Stimulated activated naive B cell treated with anti-CD40 and anti-IgM and Interleukin-4, amounts not matched to agents 10 μg/mL and 1 μg/mL and 100 μg/mL, for 72 hours (primary cell): Measurements from ENCODE around the gene DPM2.

ENCODE experiments used
- ATAC-seq, 2 donors: fragments of 150-1000 bp; cut with Tn5 transposase; replicated peaks; 2 replicates each; pipeline ENCODE4 v1.10.0; 2021; ENCODE audit warnings: moderate library complexity in 1 of 2
- DNase-seq: peaks from one replicate; pipeline ENCODE4 v3.0.0; 2021
- H3K27ac Mint-ChIP-seq: one replicate; pipeline ENCODE4 v1.8.0; 2022; ENCODE audit warnings: mild to moderate bottlenecking, mixed read lengths
- H3K27me3 Mint-ChIP-seq, 2 donors: one replicate each; pipeline ENCODE4 v1.8.0; 2022; ENCODE audit warnings: mixed read lengths in 2 of 2
- H3K36me3 Mint-ChIP-seq, 2 donors: one replicate each; pipeline ENCODE4 v1.8.0; 2022; ENCODE audit warnings: mixed read lengths in 2 of 2, mild to moderate bottlenecking in 1 of 2
- H3K4me1 Mint-ChIP-seq, 2 donors: one replicate each; pipeline ENCODE4 v1.8.0; 2022; ENCODE audit warnings: mixed read lengths in 2 of 2, mild to moderate bottlenecking in 1 of 2
- H3K4me3 Mint-ChIP-seq, 2 donors: one replicate each; pipeline ENCODE4 v1.8.0; 2022; ENCODE audit warnings: mild to moderate bottlenecking in 2 of 2, mixed read lengths in 2 of 2, moderate library complexity in 1 of 2
- H3K9me3 Mint-ChIP-seq, 2 donors: one replicate each; pipeline ENCODE4 v1.8.0; 2022; ENCODE audit warnings: mixed read lengths in 2 of 2, mild to moderate bottlenecking in 1 of 2

Gene DPM2

DNA sequence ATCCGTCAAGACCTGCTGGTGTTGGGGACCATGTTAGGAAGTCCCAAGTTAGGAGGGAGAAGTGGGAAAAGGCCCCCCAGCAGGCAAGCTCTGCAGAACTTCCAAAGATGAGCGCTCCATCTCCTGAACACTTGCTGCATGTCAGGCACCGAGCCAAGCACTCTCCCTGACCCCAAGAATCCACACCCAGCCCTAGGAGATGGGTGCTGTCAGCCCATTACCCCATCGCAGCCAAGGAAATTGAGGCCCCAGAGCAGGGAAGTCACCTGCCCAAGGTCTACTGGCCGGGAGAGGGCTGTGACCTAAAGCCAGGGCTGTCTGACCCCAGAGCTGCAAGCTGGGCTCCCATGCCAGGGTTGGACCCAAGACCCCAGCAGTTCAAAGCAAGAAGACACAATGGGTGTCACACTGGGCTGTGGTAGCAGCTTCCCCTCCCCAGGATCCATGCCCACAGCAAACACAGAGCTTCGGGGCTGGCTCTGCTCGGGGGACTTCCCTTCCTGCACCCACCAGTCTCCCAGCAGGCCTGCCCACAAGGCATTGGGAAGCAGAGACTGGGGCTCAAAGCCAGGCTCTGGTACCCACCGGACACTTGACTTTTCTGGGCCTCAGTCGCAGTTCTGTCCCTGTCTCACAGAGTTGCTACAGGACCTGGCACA, 29.6 kb upstream of the DPM2 start:
- DNase-seq (no peak), ATAC-seq (no peak)
- peaks cover 7 to 32% of the 10 kb centered on the region in 2 donors for H3K36me3 Mint-ChIP-seq
- no peaks in the 10 kb centered on the region for H3K27me3 Mint-ChIP-seq
- H3K4me3 Mint-ChIP-seq, result peak overlapping the region; percentile 7 to 17
- H3K27ac Mint-ChIP-seq, result peak overlapping the region; percentile 95
- H3K4me1 Mint-ChIP-seq, result peaks cover 70 to 90% of the 10 kb centered on the region in 2 donors
- H3K9me3 Mint-ChIP-seq, result no peaks in the 10 kb centered on the region

DNA sequence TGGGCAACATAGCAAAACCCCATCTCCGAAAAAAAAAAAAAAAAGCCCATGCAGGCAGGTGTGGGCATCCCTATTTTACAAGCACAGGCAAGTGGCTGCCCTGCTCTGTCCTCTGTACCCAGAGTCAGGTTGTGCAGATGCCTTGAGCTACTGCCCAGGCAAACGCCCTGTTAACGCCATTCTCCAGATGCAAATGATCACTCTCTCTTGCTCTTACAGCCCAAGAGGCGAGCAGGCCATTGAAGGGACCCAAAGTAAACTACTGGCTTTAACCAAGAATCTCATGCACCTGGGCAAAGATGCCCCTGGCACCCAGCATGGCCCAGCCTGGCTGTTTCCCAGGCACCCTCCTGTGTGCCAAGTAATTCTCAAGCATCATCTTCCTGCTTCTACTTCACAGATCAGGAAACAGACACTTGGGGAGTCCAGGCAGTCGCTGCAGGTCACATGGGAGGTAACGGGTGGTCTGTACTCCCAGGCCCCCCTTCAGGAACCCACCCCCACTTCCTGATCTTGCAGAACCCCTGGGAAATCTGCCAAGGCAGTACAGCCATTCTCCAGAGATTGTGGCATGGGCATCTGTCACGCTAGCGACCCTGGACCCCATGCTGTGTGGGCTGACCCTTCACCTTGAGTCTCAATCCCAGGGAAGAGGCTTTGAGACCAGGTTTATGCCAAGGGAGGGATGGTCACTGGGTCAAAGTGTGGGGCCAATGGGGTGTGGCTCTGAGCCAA, 28.9 kb upstream of the DPM2 start:
- ATAC-seq, result no peak
- no peak for DNase-seq
- H3K4me1 Mint-ChIP-seq, result peaks cover 67 to 90% of the 10 kb centered on the region in 2 donors
- no peaks in the 10 kb centered on the region for H3K9me3 Mint-ChIP-seq
- H3K36me3 Mint-ChIP-seq, result peaks cover 8 to 31% of the 10 kb centered on the region in 2 donors
- H3K27me3 Mint-ChIP-seq, result no peaks in the 10 kb centered on the region
- no peak overlapping the region for H3K27ac Mint-ChIP-seq
- H3K4me3 Mint-ChIP-seq, result peak overlapping the region in 1 of 2 donors; percentile 7

DNA sequence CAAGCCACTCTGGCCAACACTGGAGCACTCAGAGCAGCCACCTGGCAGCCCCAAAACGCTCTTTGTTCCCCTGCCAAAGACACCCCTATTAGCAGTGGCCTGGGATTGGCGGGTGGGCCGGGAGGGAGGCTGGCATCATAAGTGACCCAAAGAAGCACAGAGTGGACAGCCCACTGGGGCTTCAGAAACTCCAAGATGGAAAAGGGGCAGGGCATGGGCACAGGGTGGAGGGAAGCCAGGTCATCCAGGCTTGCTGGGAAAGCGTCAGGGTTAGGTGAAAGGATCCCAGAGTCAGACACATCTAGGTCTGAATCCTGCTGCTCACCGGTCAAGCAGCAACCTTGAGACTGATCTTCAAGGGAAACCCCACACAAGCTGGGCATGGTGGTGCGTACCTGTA, 28.3 kb upstream of the DPM2 start:
- DNase-seq (no peak), ATAC-seq (no peak)
- H3K4me3 Mint-ChIP-seq, result no peak overlapping the region
- H3K4me1 Mint-ChIP-seq, result peaks cover 68 to 90% of the 10 kb centered on the region in 2 donors
- no peak overlapping the region for H3K27ac Mint-ChIP-seq
- H3K36me3 Mint-ChIP-seq, result peaks cover 11 to 38% of the 10 kb centered on the region in 2 donors
- H3K27me3 Mint-ChIP-seq, result no peaks in the 10 kb centered on the region
- no peaks in the 10 kb centered on the region for H3K9me3 Mint-ChIP-seq

DNA sequence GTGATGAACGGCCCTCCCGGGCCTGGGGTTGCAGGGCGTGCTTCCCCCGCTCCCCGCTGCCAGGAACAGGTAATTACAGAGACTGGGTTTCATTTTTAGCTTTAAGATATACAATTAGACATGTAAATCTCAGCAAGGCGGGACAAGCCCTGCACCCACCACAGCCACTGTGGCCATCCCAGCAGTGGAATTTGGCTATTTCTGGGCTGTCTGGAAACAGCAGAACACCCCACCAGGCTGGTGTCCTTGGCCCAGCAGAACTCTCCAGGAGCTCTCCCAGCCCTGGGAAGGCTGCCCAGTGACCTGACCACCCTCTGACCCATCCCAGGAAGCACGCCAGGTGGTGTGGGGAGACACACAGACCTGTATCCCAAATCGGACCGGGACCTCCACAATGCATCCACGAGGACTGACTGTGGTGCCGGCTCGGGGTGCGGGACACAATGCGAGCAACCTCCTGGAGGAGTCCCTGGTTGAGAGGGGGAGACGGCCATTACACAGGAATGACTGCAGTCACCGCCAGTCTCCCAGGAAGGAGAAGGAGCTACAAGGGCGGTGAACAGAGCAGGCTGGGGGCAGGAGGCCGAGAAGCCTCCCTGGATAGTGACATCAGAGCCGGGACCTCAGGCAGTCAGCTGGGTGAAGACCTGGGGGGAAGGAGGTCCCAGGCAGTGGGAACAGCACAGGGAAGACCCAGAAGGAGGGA, 25.9 kb upstream of the DPM2 start:
- Mint-ChIP-seq H3K4me1 (peaks cover 60 to 90% of the 10 kb centered on the region in 2 donors), H3K9me3 (peaks cover 2 to 4% of the 10 kb centered on the region in 2 donors), H3K27ac (peak overlapping the region; percentile 81), H3K27me3 (no peaks in the 10 kb centered on the region), H3K4me3 (peak overlapping the region in 1 of 2 donors; percentile 6), H3K36me3 (peaks cover 20 to 41% of the 10 kb centered on the region in 2 donors)
- DNase-seq (no peak), ATAC-seq (no peak)

DNA sequence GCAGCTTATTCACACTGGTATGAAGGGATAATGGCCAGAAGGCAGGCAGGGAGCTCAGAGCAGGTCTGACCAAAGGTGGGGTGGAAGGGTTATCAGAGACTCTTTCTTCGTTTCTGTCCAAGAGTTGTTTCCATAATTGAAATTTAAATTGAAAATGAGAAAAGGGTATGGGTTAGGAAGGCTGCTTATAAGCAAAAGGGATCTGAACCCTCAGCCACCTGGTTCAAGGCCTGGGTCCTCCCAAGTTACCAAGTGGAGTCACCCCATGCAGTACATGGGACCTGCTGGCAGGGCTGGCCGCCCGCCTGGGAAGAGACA, 25.3 kb upstream of the DPM2 start:
- H3K4me1 Mint-ChIP-seq, result peaks cover 54 to 85% of the 10 kb centered on the region in 2 donors
- H3K36me3 Mint-ChIP-seq, result peaks cover 21 to 40% of the 10 kb centered on the region in 2 donors
- ATAC-seq, result no peak
- H3K27ac Mint-ChIP-seq, result peak overlapping the region; percentile 81
- no peak for DNase-seq
- H3K4me3 Mint-ChIP-seq, result no peak overlapping the region
- H3K27me3 Mint-ChIP-seq, result no peaks in the 10 kb centered on the region
- peaks cover 2 to 4% of the 10 kb centered on the region in 2 donors for H3K9me3 Mint-ChIP-seq

DNA sequence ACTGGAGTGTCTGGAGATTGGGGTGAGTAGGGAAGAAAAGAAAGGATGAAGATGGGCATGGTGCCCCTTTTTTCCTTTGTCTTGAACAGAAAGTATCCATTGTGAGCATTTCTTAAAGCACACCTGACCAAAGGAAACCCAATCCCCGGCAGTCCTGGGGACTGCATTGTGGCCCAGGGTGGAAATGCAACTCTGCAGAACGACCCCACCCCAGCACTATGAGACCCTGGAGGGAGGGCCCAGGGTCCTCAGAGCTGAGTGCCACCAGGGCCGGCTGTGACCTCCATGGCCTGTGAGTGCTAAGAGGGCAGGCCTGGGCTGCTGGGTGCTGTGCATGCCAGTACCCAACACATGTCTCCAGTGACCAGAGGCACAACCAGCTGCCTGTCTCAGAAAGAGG, 24.6 kb upstream of the DPM2 start:
- no peak overlapping the region for H3K27ac Mint-ChIP-seq

DNA sequence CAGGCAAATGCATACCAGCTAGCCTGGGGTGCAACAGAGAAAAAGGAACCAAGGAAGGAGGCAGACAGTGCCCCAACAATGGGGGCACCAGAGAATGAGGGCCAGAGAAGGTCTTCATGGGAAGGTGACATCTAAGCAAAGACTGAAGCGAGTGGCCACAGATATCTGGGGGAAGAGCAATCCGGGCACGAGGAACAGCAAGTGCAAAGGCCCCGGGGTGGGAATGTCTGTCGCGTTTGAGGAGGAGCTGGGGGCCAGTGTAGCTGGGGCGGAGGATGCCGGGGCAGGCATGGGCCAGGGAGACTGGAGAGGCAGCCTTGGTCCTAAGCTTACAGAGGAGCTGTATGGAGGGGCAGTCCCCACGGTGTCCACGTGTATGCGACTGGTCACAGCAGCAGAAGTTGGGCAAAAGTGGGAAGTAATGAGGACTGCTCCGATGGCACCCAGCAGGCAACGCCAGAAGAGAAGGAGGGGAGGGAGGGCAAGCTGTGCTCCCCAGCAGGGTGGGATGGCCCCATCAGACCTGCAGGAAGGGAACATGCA, 24.0 kb upstream of the DPM2 start:
- Mint-ChIP-seq H3K9me3 (peaks cover 2 to 4% of the 10 kb centered on the region in 2 donors), H3K36me3 (peaks cover 17 to 37% of the 10 kb centered on the region in 2 donors), H3K4me1 (peaks cover 44 to 72% of the 10 kb centered on the region in 2 donors), H3K27me3 (no peaks in the 10 kb centered on the region), H3K4me3 (no peak overlapping the region), H3K27ac (no peak overlapping the region)
- ATAC-seq (no peak), DNase-seq (no peak)

More for the DNA sequence above, 24.6 kb upstream of the DPM2 start:
- peaks cover 2 to 4% of the 10 kb centered on the region in 2 donors for H3K9me3 Mint-ChIP-seq
- DNase-seq (no peak), ATAC-seq (no peak)
- H3K4me1 Mint-ChIP-seq, result peaks cover 49 to 78% of the 10 kb centered on the region in 2 donors
- H3K27me3 Mint-ChIP-seq, result no peaks in the 10 kb centered on the region
- H3K36me3 Mint-ChIP-seq, result peaks cover 17 to 37% of the 10 kb centered on the region in 2 donors
- H3K4me3 Mint-ChIP-seq, result no peak overlapping the region

DNA sequence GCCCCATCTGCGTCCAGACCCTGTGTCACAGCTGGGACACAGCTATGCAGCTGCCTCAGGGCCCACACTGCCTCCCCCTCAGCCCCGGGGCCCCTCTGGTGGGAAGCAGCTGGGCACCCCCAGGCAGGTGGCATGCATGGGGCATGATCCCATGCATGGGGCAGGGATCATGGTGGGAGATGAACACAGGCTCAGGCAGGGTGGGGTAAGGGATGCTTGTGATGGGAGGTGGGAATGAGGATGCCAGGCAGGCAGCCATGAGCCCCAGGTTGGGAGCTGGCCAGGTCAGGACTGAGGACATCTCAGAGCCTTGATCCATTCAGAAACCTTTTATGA, 23.5 kb upstream of the DPM2 start:
- Mint-ChIP-seq H3K4me3 (no peak overlapping the region), H3K9me3 (peaks cover 2 to 4% of the 10 kb centered on the region in 2 donors), H3K27me3 (no peaks in the 10 kb centered on the region), H3K4me1 (peaks cover 44 to 68% of the 10 kb centered on the region in 2 donors), H3K36me3 (peaks cover 17 to 37% of the 10 kb centered on the region in 2 donors), H3K27ac (peak overlapping the region; percentile 56)
- no peak for ATAC-seq
- DNase-seq, result no peak

DNA sequence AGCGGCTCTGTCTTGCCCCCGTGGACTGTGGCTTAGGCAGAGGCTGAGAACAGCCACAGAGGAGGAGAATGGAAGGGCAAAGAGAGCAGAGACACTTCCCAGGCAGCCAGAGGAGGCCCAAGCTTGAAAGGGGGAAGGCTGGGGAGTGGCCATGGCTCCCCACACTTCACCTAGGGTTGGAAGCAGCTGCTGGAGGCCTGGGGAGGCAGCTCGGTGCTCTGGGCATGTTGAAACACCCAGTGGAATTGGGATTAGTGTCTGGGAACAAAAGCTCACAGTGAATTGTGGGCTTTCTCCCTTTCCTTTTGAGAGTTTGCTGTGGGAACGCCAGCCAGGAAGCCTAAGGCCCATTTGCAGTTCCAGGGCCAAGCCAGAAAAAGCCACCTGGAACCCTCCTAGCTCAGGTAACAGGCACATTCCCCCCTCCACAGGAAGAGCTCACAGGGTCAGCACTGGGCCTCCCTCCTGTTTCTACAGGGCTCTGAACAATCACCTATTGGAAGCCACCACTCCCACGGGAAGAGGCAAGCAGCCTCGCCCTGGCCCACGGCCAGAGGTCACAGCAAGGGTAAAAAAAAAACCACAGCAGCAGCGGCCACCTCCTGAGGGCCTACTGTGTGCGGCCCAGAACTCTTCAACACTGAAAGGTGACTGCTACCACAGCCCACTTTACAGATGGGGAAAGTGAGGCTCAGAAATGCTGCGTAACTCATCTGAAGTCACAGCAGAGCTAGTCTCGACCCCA, 22.9 kb upstream of the DPM2 start:
- Mint-ChIP-seq H3K4me3 (no peak overlapping the region), H3K9me3 (peaks cover 2 to 4% of the 10 kb centered on the region in 2 donors), H3K4me1 (peaks cover 44 to 68% of the 10 kb centered on the region in 2 donors), H3K27ac (peak overlapping the region; percentile 56), H3K36me3 (peaks cover 17 to 36% of the 10 kb centered on the region in 2 donors), H3K27me3 (no peaks in the 10 kb centered on the region)
- ATAC-seq (no peak), DNase-seq (no peak)

DNA sequence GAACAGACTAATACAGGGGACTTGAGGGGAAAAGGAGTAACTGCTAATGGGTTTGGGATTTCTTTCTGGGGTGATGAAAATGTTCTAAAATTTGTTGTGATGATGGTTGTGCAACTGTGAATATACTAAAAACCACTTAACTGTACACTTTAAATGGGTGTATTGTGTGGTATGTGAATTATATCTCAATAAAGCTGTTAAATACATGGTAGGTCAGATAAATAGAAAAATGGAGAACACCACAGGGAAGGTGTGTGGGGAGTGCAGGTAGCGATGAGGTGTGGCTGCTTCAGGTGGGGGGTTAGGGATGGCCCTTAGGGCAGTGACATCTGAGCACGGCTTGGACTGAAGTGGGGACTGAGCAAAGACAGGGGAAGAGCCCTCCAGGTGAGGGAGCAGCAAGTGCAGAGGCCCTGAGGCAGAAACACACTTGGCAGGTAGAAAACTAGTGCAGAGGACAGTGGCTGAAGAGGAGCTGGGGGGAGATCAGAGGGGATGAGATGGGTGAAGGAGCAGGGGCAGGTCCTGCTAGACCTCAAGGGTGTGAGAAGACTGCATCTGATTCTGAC, 22.3 kb upstream of the DPM2 start:
- no peak overlapping the region for H3K4me3 Mint-ChIP-seq
- H3K27me3 Mint-ChIP-seq, result no peaks in the 10 kb centered on the region
- ATAC-seq (no peak), DNase-seq (no peak)
- peaks cover 2 to 4% of the 10 kb centered on the region in 2 donors for H3K9me3 Mint-ChIP-seq
- peaks cover 17 to 30% of the 10 kb centered on the region in 2 donors for H3K36me3 Mint-ChIP-seq
- peaks cover 42 to 69% of the 10 kb centered on the region in 2 donors for H3K4me1 Mint-ChIP-seq
- H3K27ac Mint-ChIP-seq, result peak overlapping the region; percentile 52

DNA sequence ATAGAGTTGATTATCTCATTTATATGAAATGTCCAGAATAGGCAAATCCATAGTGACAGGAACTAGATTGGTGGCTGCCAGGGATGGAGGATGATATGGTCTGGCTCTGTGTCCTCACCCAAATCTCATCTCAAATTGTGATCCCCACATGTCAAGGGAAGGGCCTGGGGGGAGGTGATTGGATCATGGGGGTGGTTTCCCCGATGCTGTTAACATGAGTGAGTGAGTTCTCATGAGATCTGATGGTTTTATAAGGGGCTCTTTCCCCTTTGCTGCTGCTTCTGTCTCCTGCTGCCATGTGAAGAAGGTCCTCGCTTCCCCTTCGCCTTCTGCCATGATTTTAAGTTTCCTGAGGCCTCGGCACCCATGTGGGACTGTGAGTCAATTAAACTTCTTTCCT, 21.7 kb upstream of the DPM2 start:
- Mint-ChIP-seq H3K36me3 (peaks cover 17 to 30% of the 10 kb centered on the region in 2 donors), H3K27ac (no peak overlapping the region), H3K9me3 (peaks cover 2 to 4% of the 10 kb centered on the region in 2 donors), H3K27me3 (no peaks in the 10 kb centered on the region), H3K4me1 (peaks cover 46 to 73% of the 10 kb centered on the region in 2 donors), H3K4me3 (no peak overlapping the region)
- DNase-seq (no peak), ATAC-seq (no peak)

DNA sequence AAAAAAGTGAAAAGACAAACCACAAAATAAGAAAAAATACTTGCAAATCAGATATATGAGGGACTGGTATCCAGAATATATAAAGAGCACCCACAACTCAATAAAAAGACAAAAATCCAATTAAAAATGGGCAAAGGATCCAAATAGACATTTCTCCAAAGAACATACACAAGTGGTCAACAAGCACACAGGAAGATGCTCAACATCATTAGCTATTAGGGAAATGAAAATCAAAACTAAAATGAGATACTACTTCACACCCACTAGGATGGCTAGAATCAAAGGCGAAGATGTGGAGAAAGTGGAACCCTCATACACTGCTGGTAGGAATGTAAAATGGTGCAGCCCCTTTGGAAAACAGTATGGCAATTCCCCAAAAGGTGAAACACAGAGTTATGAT, 21.1 kb upstream of the DPM2 start:
- H3K36me3 Mint-ChIP-seq, result peaks cover 17 to 30% of the 10 kb centered on the region in 2 donors
- no peak overlapping the region for H3K4me3 Mint-ChIP-seq
- peaks cover 48 to 76% of the 10 kb centered on the region in 2 donors for H3K4me1 Mint-ChIP-seq
- no peak for DNase-seq
- H3K27me3 Mint-ChIP-seq, result no peaks in the 10 kb centered on the region
- no peak for ATAC-seq
- H3K9me3 Mint-ChIP-seq, result peaks cover 2 to 4% of the 10 kb centered on the region in 2 donors
- peak overlapping the region; percentile 73 for H3K27ac Mint-ChIP-seq

DNA sequence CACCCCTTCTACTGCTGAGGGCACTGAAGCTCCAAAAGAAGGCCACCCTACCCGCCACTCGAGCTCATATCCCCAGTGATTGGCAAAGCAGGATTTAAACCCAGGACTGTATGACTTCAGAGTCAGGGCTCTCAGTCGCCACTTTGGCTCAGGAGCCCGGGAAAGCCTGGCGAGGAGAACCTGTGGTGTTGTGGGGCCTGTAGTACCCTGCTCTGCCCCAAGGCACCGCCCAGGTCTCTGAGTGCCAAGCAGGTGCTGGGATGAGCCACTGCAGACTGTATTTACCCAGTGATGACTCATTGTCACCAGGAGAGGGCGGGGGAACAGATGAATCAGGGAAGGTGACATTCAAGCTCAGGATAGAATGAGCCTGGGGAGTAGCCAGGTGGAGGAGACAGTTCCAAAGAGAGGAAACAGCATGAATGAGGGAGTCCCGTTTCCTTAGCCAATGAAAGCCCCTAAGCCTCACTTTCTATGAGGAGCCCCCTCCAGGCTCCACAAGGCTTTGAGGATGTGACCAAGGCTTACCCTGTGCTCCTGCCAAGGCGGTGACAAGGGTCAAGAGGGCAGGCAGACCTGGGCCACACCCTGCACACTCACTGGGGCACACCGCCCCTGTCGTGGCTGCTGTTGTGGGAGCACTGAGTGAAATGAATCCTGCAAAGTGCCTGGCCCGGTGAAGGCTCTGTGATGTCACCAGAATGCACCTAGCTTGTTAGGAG, 17.8 kb upstream of the DPM2 start:
- Mint-ChIP-seq H3K27ac (peak overlapping the region; percentile 14), H3K4me1 (peaks cover 33 to 56% of the 10 kb centered on the region in 2 donors), H3K4me3 (peak overlapping the region in 1 of 2 donors; percentile 11), H3K36me3 (peaks cover 10 to 25% of the 10 kb centered on the region in 2 donors), H3K27me3 (no peaks in the 10 kb centered on the region), H3K9me3 (peaks cover 2 to 4% of the 10 kb centered on the region in 2 donors)
- ATAC-seq (peak; percentile 97), DNase-seq (peak; percentile 63)
